HG02852 (cell line): ENCODE data around the gene TRIM16.
"Not testable (repeated sequence)": the region's sequence is repeated elsewhere in the genome, so short reads cannot be mapped to it uniquely, and the experiment has no call there.

Experiments
- ATAC-seq: cut with Tn5 transposase; IDR thresholded peaks from one replicate; pipeline ENCODE4 v1.9.1; 2021; ENCODE audit warnings: mild to moderate bottlenecking, moderate library complexity; ENCODE audit not compliant: unreplicated experiment

The TRIM16 gene

DNA sequence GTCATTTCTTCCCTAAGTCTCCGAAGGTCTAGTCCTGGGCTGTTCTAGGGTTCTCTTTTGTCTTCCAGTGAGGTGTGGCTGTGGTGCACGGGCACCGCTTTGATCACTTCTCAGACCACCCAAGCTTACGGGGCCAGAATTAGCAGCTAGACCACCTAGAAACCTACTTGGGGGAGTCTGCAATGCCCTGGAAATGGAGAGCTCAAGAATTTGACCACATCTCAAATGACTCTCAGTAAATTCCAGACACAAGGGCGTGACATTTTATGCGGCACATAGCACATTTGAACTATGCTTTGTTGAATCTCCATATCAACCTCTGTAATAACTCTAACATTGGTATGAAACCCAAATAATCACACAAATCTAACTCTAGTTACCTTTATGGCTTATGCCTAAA lies 24.9 kb downstream of the TRIM16 start:
- ATAC-seq: no peak

DNA sequence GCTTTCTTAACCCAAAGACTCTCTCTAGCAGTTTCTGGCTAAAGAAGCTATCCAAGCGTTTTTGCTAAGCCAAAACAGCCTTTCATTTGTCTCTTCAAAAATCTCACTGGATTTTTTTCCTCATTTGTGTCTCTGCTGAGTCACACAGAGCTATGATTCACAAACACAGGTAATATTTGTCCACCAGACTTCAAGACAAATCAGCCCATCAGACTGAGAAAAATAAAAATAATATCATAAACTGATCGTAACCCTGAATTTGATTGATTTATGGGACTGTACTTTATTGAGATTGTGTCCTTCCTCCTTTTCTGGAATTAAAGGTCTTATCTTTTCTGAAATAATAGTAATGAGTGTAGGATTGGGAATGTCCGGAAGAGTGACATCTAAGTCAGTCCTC lies 25.8 kb downstream of the TRIM16 start:
- ATAC-seq: no peak

DNA sequence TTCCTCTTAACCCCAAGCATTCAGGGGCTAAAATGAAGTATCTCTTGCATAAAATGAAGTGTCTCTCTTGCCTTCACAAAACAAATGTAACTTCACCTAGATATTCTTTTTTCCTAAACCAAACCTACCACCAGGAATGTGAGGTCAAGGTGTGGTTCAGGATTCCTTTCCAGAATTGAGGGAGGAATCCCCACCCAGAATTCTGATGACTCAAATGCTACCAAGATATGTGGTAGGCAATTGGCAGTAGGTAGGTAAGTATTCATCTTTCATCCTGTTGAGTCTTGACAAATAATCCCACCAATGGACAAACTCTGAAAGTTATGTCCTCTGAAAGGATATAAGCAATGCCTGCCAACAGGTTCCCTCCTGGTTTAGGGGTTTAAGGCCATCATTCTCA lies 26.2 kb downstream of the TRIM16 start:
- ATAC-seq: no peak

DNA sequence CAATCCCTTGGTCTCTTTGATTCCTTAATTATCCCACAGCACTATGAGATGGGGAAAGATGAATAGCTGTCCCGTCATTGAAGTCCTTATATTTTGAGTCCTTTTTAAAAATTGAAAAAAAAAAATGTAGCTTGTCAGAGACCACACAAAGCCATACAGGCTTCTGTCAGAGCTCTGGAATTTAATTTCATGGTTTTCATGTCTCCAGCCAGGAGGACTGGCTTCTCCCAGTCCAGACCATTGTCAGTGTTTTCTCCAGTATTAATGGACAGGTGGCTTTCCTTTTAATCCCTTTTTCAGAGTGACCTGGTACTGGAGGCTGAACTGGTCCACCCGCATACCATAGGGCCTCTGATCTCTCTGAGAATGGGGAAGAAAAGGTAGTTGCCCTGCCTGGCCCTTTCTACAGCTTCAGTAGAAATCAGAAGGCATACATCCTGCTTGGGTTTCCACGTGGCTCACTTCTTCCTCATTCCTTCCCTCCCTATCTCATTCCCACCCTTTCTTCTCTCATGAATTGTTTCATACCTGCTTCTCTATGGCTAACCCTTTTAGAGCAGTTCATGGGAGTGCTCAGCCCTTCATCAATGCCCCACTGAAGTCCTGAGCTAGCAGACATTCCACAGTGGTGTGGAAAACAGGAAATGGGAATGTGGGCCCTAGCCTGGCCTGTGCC lies 29.1 kb downstream of the TRIM16 start:
- no peak for ATAC-seq

DNA sequence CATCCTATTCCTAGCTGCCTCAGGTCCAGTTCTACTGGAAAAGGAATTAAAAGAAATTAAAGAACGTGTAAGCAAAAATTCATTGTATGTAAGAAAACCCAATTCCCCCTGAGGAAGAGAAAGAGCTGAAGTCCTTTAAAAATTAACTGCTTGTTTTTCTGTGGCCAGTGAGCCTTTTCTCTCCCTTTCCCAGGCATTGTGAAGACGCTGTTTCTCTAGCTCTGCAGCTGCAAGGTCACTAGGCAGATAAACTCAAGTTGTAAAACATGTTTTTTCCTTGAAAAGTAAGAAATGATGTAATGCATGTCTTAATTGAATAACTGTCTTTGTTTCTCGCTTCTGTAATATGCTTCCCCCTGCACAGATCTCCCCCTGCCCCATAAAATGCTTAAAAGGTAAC lies 29.7 kb downstream of the TRIM16 start:
- ATAC-seq: not testable (repeated sequence)

DNA sequence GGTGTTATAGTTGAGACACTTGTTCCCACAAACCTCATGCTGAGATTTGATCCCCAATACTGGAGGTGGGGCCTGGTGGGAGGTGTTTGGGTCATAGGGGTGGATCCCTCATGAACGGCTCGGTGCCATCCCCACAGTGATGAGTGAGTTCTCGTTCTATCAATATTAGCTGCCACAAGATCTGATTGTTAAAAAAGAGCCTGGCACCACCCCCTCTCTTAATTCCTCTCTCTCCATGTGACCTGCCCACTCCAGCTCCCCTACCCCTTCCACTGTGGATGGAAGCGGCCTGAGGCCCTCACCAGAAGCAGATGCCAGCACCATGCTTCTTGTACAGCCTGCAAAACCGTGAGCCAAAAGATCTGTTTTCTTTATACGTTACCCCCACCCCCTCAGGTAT lies 31.2 kb downstream of the TRIM16 start:
- no peak for ATAC-seq

DNA sequence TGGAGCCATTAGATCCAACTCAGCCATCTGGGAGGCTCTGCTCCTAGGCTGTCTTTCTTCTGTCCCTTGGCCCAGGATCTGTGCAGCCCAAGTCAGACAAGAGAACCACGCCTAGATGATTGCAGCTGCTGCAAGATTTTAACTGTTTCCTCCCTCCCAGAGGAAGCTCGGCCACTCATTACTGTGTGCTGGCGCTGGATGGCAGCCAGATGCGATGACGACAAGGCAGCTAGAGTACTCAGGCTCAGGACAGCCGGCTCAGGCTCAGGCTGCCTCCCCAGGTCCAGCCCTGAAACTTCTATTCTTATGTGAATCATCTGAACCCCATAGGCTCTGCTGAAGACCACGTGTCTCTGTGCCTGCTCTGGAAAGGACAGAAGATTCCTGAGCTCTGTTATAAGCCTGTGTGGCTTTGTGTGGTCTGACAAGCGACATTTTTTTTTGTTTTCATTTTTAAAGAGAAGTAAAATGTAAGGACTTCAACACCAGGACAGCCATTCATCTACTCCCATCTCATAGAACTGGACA lies 32.5 kb downstream of the TRIM16 start:
- peak; percentile 78 for ATAC-seq

DNA sequence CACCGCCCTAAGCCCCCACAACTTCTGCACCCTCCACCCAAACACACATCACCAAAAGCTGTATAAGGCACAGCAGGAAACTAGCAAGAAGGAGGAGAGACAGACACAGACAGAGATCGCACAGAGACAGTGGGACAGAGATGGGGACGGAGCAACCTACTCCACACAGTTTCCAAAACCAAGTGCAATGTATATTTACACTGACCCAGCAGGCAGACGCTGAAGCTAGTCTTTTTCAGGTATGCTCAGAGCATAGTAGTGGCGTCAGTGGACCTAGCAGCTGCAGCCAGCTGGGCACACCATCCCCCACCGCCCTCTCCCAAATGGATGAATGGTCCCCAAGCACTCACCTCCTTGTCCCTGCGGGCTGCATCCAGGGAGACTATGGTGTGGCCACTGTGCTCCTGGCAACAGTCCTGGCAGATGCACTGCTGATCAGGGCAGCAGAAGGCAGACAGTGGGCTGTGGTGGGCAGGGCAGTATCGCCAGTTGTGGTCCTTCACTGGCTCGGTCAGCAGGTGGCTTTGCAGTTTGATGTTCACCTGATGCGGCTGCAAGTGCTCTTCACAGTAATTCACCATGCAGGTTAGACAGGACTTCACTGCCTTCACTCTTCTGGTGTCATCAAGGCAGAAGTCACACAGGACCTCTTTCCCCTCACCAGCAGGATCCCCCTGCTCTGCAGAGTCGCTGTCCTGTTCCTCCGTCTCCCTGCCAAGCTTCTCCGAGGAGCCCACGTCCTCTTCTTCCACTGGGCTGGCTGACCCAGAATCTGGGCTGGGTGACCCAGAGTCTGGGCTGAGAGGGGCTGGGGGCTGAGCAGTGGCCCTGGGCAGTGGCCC lies 33.1 kb downstream of the TRIM16 start:
- ATAC-seq: no peak

DNA sequence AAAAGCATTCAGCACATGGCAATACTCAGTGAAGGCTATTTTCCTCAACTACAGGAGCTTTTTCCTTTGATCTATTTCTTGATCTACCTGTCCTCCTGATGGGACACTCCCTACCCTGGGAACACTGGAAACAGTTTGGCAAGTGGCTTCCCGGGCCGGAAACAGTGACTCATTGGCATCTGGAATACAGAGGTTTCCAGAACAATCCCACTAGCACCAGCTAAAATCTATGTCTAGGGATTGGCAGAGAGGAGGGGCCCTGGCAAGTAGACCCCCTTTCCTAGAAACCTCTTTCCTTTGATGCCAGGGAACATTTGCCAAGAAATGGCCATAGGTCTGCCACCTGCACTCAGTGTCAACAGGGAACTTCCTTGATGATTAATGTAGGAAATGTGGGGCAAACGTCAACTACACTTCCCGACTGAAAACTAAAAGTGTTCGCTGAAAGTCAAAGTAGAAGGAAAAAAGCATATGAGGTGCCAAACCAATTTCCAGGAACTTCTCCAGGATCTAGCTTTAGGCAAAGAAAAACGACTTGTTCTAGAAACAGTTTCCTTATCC lies 34.2 kb downstream of the TRIM16 start:
- ATAC-seq: no peak

DNA sequence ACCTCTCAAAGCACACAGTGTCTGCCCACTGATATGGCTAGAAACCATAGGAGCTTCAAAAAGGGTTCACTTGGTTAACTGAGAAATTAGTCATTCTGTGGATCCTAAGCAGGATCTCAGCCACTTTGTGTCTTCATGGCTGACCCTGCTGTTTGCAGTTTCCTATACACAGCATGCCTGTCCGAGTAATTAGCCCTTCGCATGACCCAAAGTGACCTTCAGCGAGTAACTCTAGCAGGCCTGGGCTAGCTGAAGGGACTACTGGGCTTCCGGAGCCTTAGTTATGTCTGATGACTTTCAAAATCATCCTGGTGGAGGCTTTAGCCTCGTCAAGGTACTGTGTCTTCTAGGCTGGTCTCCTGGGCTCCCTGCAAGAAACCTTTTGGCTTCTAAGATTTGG lies 35.7 kb downstream of the TRIM16 start:
- no peak for ATAC-seq

DNA sequence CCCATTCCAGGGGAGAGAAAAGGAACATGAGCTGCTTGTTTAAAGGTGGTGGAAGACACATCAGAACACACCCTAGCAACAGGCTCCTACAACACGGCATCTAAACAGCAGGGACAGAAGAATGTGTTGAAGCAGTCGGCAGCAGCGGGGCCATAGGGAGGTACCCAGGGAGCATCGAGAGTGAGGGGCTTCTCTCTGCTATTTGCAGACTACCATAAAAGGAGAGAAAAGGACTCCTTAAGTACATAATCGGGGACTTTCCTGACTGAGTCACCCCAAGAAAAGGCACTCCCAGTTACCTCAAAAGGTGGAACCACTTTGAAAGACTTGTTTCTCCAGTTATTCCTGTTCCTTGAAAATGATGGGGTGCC lies 38.2 kb downstream of the TRIM16 start:
- peak; percentile 41 for ATAC-seq

DNA sequence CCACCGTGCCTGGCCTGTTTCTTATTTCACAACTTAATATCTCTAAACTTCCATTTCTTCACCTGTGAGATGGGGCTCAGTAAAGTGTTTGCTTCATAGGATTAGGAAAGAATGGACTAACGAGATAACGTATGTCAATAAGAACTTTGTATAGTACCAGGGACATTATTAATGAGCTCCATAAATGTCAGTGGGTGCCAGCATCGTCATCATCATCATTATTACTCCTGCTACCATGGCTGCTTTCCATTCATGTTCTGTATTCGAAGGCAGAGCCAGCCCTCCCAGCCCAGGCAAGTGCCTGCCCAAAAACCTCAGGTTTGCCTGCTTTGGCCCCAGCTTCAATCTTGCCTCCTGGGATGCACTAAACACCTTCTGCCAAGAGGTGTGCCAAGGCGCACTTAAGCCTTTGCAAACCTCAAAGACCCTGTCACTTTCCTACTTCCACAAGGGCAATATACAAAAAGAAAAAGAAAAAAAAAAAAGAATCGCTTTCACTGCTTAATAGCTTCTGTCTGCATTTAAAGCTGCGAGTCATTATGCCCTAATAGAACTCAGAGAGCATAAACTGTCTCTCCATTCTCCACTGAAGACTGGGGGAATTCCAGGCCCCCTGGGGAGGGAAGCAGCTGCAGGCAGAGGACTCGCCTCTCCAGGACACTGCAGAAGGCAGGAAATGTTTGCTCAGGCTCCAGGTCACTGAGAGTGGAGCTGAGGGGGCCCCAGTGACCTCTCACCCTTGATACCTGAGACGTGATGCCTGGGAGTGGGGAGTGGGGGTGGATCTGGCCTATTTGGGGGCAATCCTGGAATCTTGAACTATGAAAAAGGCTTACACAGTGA lies 38.8 kb downstream of the TRIM16 start:
- peak; percentile 53 for ATAC-seq

DNA sequence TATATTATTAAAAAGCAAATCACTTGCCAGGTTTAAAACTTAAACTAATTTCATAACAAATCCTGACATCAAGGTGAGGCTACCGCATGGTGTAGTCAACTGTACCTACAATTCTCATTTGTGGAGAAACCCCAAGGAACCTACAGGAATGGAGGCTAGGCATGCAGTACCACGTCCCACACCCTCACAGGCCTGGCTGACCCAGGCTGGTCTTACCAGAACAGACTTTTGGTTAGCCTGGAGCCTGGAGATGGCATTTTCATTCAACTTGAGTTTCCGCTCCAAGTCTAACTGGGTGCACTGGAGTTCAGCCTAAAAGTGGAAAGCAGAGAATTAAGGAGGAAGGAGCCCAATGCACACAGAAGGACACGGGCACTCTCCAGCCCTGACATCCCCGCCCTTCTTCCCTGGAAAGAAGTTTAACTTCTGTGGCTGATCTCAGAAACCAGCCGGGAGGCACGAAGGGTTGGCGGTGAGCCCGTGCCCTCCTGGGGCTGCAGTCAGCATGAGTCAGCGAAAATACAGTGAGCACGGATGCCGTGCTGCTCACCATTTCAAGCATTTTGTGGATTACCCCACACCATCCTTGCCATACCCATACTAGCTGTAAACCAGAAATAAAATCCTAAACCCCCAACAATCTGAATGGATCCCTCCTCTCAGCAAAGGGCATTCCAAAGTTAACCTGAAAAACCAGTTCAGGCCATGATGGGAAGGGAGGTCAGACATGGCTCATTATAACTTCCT lies 41.4 kb downstream of the TRIM16 start:
- ATAC-seq: not testable (repeated sequence)

DNA sequence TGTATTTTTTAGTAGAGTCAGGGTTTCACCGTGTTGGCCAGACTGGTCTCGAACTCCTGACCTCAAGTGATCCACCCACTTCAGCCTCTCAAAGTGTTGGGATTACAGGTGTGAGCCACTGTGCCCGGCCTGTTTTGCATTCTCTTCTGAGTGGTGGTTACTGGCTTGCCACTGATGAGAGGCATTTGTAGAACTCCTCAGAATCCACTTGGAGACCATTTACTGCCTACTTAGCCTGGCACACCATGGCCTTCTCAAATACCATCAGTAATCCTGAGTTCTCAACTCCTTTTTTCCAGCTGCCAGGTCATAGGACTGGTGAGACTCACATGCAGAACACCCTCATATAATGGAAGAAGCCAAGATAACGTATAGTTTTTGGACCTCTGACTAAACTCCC lies 42.1 kb downstream of the TRIM16 start:
- ATAC-seq: not testable (repeated sequence)

DNA sequence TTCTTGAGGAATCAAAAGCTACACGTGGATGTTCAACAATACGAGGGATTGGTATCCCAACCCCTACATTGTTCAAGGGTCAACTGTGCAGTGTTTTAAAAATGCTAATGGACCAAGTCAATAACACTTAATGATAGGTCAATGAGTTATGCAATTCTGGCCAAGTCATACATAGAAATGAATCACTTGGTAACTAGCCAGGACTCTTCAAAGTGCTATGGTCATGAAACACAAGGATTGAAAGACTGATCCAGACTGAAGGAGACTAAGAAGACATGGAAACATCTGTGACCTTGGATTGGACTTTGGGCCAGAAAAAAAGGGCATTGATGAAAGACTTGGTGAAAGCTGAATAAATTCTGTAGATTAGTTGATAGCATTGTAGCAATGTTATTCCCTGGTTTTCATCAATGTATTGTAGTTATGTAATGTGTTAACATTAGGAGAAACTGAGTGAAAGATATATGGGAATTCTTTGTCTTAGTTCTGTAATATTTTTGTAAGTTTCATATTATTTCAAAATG lies 53.1 kb downstream of the TRIM16 start:
- not testable (repeated sequence) for ATAC-seq

DNA sequence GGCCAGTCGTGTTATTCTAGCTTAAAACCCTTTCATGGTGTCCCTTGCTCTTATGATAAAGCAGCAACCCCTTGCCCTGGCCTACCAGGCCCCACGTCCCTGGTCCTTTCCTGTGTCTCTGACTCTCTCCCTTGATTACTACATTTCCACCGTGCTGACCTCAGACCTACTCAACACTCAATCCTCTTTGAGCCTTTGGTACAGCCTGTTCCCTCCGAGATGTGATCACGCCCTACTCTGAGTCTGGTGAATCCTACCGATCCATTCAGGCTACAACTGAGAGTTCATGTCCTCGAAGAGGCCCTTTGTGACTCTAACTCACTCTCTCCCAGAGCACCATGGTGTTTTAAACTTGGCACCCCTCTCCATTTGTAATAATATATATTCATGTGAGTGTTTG lies 54.1 kb downstream of the TRIM16 start:
- not testable (repeated sequence) for ATAC-seq

DNA sequence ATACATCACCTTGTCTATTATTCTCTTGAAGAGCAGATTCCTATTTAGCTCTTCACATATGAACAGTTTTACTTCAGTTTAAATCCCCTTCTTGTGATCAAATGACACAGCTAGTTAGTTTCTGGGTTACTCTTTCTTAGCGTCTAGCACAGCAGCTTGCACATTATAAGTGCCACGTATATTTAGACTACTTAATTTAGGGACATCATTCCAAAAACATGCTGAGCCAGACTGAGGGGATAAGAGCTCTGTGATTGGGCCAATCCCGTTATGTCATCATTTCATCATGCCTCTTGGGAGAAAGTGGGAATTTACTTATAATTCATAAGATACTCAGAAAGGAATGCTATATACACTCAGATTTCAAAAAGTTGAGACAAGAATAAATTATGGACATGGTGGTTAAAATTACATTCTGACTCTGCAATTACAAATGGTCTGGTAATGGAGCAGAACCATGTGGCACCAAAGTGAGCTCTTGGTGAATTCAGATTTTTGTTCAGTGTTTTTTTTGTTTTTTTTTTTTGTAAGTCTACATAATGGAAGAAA lies 60.4 kb downstream of the TRIM16 start:
- ATAC-seq: not testable (repeated sequence)

DNA sequence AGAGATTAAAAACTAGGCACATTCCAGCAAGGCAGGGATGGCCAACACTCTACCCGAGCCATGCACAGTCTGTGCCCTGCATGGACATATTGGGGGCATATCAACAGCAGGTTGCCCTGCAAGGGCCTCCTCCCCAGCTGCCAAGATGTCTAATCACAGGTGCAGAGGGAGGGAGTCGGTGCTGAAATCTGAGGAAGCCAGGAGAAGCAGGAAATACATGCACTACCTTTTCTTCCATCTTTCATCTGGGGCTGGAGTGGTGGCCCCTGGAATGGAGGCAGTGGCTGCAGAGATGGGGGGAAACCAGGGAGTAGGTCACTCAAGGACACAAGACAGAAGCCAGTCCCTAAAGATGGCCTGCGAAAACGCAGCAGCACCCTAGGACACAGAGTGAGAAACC lies 60.9 kb downstream of the TRIM16 start:
- ATAC-seq: not testable (repeated sequence)

DNA sequence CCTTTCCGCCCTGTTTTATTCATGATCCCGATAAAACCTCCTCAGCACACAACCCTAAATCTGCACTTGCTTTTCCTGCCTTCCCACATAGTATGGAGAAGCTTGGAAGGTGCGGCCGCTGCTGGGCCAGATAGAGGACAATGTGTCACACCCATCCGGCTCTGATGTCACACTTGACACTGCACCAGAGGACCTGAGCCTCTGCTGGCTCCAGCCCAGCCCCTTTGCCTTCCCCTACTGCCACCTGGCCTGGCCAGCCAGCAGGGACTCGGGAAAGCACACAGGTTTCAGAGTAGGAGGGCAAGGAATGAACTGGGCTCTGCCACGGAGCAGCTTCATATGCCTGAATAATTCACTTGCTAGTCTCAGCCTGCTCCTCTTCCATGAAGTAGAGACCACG lies 62.0 kb downstream of the TRIM16 start:
- ATAC-seq: not testable (repeated sequence)
